GM12878 (cell line): ENCODE results near the gene CDK16.

ENCODE experiments used
- ATF2 ChIP-seq: IDR thresholded peaks from 2 replicates; pipeline ENCODE4 v1.6.1; 2012; ENCODE audit warnings: low read length, inconsistent platforms
- CTCF ChIP-seq, 3 experiments: IDR thresholded peaks in 2 of 3; conservative IDR thresholded peaks in 1 of 3; 2 replicates each; pipeline ENCODE4 v1.5.1; 2011; ENCODE audit warnings: low read depth in 3 of 3, low read length in 3 of 3, mild to moderate bottlenecking in 3 of 3, control low read depth in 2 of 3, moderate library complexity in 2 of 3, inconsistent platforms in 1 of 3, mixed read lengths in 1 of 3; ENCODE audit not compliant: control insufficient read depth in 2 of 3, insufficient read depth in 1 of 3; ENCODE audit errors: extremely low read depth in 1 of 3
- EZH2 ChIP-seq: IDR thresholded peaks from 2 replicates; pipeline ENCODE4 v1.6.1; 2012; ENCODE audit warnings: low read depth, mild to moderate bottlenecking, control low read depth, inconsistent platforms, low read length, borderline replicate concordance; ENCODE audit not compliant: control insufficient read depth
- IRF4 ChIP-seq: IDR thresholded peaks from 2 replicates; pipeline ENCODE4 v1.6.1; 2011; ENCODE audit warnings: low read depth, low read length
- JUND ChIP-seq: IDR thresholded peaks from 2 replicates; pipeline ENCODE4 v1.6.1; 2012; ENCODE audit warnings: low read depth, mild to moderate bottlenecking, low read length, improper control_type of control experiment, moderate library complexity
- MYC ChIP-seq: IDR thresholded peaks from 2 replicates; pipeline ENCODE4 v1.6.1; 2011; ENCODE audit warnings: mild to moderate bottlenecking, low read length, moderate library complexity, inconsistent platforms; ENCODE audit not compliant: insufficient read depth, insufficient replicate concordance, insufficient read length, severe bottlenecking
- POLR2A ChIP-seq: IDR thresholded peaks from 2 replicates; pipeline ENCODE4 v1.6.1; 2011; ENCODE audit warnings: low read depth, mild to moderate bottlenecking, low read length
- SIN3A ChIP-seq: IDR thresholded peaks from 2 replicates; pipeline ENCODE4 v1.6.1; 2012; ENCODE audit warnings: low read depth, low read length, improper control_type of control experiment
- SPI1 ChIP-seq: IDR thresholded peaks from 2 replicates; pipeline ENCODE4 v1.6.1; 2011; ENCODE audit warnings: low read depth, mild to moderate bottlenecking, low read length, moderate library complexity, borderline replicate concordance; ENCODE audit not compliant: insufficient read depth
- STAT1 ChIP-seq: fragments of 450-650 bp; conservative IDR thresholded peaks from 2 replicates; pipeline ENCODE4 v1.6.1; 2014; ENCODE audit warnings: antibody characterized with exemption, mild to moderate bottlenecking
- TCF12 ChIP-seq: IDR thresholded peaks from 2 replicates; pipeline ENCODE4 v1.6.1; 2011; ENCODE audit warnings: low read depth, mild to moderate bottlenecking, low read length
- TF ChIP-seq, protein P1 (sequence below): IDR thresholded peaks from 2 replicates; pipeline ENCODE4 v1.6.1; 2011; ENCODE audit warnings: low read depth, mild to moderate bottlenecking, low read length, moderate library complexity, borderline replicate concordance; ENCODE audit errors: extremely low read depth

DNA sequence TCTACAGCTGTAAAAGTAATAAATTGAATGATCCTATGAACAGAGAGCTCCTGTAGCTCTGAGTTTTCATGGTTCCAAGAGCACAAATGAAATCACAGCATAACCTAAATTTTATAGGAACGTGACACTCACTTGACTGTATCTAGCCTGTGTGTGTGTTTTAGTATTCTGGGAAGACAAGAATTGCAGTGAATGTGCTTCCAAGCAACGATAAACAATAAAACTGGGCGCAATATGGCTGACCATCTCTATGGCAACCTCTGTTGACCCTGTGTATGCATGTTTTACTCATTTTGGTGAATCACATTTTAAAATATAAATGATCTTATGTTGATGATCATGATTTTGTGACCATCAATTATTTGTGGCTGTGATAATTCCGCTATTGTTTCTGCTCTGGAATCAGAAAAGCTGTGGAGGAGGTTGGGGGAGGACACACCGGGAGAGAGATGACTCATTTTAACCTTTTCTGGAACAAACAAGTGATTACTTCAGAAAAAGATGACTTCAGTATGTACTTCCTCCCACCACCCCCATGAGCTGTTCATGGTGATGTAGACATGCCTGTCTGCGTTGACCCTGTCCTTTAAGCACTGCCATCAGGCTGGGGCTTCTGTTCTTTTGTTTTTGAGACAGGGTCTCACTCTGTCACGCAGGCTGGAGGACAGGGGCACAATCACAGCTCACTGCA is 46.1 kb downstream of the CDK16 start:
- TF ChIP-seq POLR2A (no peak), MYC (no peak), TCF12 (no peak), SIN3A (no peak), CTCF (IDR thresholded peaks at IDR 0.05 in 2 of 3, conservative IDR thresholded peaks at IDR 0.05 in 1 of 3; ENCODE audit: control insufficient read depth in 2 of 3, extremely low read depth in 1 of 3, insufficient read depth in 1 of 3, low read depth in 3 of 3, low read length in 3 of 3) (no peak), SPI1 (no peak), JUND (no peak), STAT1 (no peak), IRF4 (no peak), ATF2 (no peak), EZH2 (no peak)
- TF ChIP-seq, protein P1, sequence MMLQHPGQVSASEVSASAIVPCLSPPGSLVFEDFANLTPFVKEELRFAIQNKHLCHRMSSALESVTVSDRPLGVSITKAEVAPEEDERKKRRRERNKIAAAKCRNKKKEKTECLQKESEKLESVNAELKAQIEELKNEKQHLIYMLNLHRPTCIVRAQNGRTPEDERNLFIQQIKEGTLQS = no peak
